ENCODE data around the gene LHFPL3.

DNA sequence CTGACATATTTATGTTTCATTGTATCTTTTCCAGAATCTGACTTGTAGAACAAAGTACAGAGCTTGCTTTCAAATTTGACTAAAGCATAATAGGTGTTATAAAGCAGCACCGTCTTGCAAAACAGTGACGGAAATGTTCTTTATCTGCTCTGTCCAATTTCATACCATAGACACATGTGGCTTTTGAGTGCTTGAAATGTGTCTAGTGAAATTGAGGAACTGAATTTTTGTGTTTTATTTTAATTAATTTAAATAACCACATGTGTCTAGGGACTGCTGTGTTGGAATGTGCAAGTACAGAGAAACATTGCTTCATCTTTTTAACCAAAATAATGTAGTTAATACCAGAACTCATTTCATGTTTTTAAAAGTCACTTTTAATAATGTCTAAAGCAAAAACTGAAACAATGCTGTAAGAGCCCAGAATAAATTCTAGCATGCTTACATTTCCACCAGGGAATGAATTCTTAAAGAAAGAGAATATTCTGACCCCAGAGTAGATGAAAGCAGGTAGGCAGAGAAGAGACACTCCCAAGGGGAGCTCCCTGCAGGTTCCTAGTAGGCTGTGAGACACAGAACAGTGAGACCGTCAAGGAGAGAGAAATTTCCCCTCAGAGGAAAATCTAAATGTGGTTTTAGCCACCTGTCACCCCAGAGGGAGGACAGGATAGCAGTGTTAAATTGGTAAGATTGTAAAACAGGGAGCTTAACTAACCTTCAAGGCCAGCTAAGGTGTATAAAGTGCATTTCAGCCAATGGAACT lies 510.3 kb downstream of the LHFPL3 start:
- no peak for TF ChIP-seq NFIC (IDR thresholded peaks at IDR 0.05; ENCODE audit: low read length)
- TF ChIP-seq MBD4 (IDR thresholded peaks at IDR 0.05; ENCODE audit: borderline replicate concordance, low read length): no peak
- no peak for TF ChIP-seq JUNB (CRISPR knock-in tag; IDR thresholded peaks at IDR 0.05; ENCODE audit: borderline replicate concordance)
- TF ChIP-seq HNRNPH1 (optimal IDR thresholded peaks at IDR 0.05; ENCODE audit: low read depth, low read length): no peak
